GM12878 (cell line): ENCODE measurements around the gene PRPSAP2. TPM values are rescaled to one million over a fixed set of nuclear protein-coding genes. Genes with fewer than 3 reads are reported as not detected.

Experiments used
- ATAC-seq: fragments of 200-7000 bp; cut with Tn5 transposase; 3 replicates; pipeline ENCODE4 v1.9.1; 2020; ENCODE audit warnings: mild to moderate bottlenecking, moderate library complexity
- BruUV-seq: library from RNA; stranded (reverse); fragments of 400-500 nt; replicated peaks from 2 replicates; lab custom pipeline; 2021; lab: Mats Ljungman, UMichigan
- CTCF ChIA-PET: fragments of 300-600 bp; sonication (Branson Sonifier 250); formaldehyde crosslinking; extraction: SDS; loops from one replicate; lab custom pipeline; 2021; ENCODE audit warnings: inconsistent platforms; lab: Yijun Ruan, JAX
- POLR2A ChIA-PET: fragments of 350-600 bp; formaldehyde crosslinking; extraction: SDS; loops from one replicate; lab custom pipeline; 2021; ENCODE audit warnings: inconsistent platforms; lab: Charles Lee
- RAD21 ChIA-PET: fragments of 300-600 bp; sonication (Branson Sonifier 250); formaldehyde crosslinking; loops from one replicate; lab custom pipeline; 2023; ENCODE audit warnings: antibody characterized with exemption; ENCODE audit not compliant: unreplicated experiment; lab: Charles Lee
- SMC1A ChIA-PET: fragments of 300-600 bp; sonication (Branson Sonifier 250); formaldehyde crosslinking; loops from one replicate; lab custom pipeline; 2023; ENCODE audit not compliant: unreplicated experiment, uncharacterized antibody; lab: Charles Lee
- DNase-seq: peaks from one replicate; pipeline ENCODE4 v3.0.0-alpha.2; 2011; ENCODE audit warnings: low read depth, low spot score
- FAIRE-seq: peaks from 3 replicates; lab custom pipeline; 2011; peaks lifted over from hg19 to GRCh38; lab: Jason Lieb, UNC
- H2AFZ ChIP-seq: 2 replicates; pipeline ENCODE4 v1.6.0; 2011; ENCODE audit warnings: low read depth, low read length, control low read depth; ENCODE audit not compliant: control insufficient read depth
- H3K27ac ChIP-seq: 2 replicates; pipeline ENCODE4 v1.5.1; 2011; ENCODE audit warnings: control low read depth; ENCODE audit not compliant: control insufficient read depth, insufficient read depth
- H3K27me3 ChIP-seq, 2 experiments: replicated peaks in 1 of 2; 2 replicates each; pipeline versions ENCODE4 v1.6.0 to v1.6.1; 2011; ENCODE audit warnings: low read length in 1 of 2; ENCODE audit not compliant: control insufficient read depth in 2 of 2, insufficient read depth in 2 of 2
- H3K36me3 ChIP-seq, 2 experiments: 2 replicates each; pipeline ENCODE4 v1.5.1; 2011; ENCODE audit warnings: low read length in 1 of 2; ENCODE audit not compliant: control insufficient read depth in 2 of 2, insufficient read depth in 2 of 2
- H3K4me1 ChIP-seq: 2 replicates; pipeline ENCODE4 v1.6.1; 2011; ENCODE audit warnings: mild to moderate bottlenecking, low read length, moderate library complexity, mixed read lengths; ENCODE audit not compliant: control insufficient read depth, insufficient read depth
- H3K4me2 ChIP-seq: 2 replicates; pipeline ENCODE4 v1.6.0; 2011; ENCODE audit warnings: control low read depth; ENCODE audit not compliant: control insufficient read depth, insufficient read depth
- H3K4me3 ChIP-seq: fragments of 200-600 bp; sonication (generic); 2 replicates; pipeline ENCODE4 v1.5.1; 2016
- H3K79me2 ChIP-seq: 2 replicates; pipeline ENCODE4 v1.6.0; 2011; ENCODE audit warnings: low read length; ENCODE audit not compliant: control insufficient read depth, insufficient read depth
- H3K9ac ChIP-seq: 2 replicates; pipeline ENCODE4 v1.8.0; 2011; ENCODE audit warnings: low read length, control low read depth, mixed read lengths; ENCODE audit not compliant: control insufficient read depth, insufficient read depth
- H3K9me3 ChIP-seq: replicated peaks from 3 replicates; pipeline ENCODE4 v1.5.1; 2011; ENCODE audit warnings: mild to moderate bottlenecking, low read length; ENCODE audit not compliant: control insufficient read depth, insufficient read depth
- H4K20me1 ChIP-seq: 2 replicates; pipeline ENCODE4 v1.6.0; 2011; ENCODE audit not compliant: control insufficient read depth, insufficient read depth
- BACH1 ChIP-seq: fragments of 450-650 bp; IDR thresholded peaks from 2 replicates; pipeline ENCODE4 v1.6.1; 2017; ENCODE audit warnings: mild to moderate bottlenecking, borderline replicate concordance
- EGR1 ChIP-seq, 2 experiments: IDR thresholded peaks; 1 replicate in 1 of 2; 2 replicates in 1 of 2; pipeline ENCODE4 v1.6.1; 2011 to 2012; ENCODE audit warnings: low read depth in 2 of 2, low read length in 2 of 2, borderline replicate concordance in 1 of 2, mild to moderate bottlenecking in 1 of 2, moderate library complexity in 1 of 2
- ESRRA ChIP-seq: IDR thresholded peaks from 2 replicates; pipeline ENCODE4 v1.6.1; 2012; ENCODE audit warnings: mild to moderate bottlenecking, low read length, improper control_type of control experiment
- GATAD2B ChIP-seq: fragments of 450-650 bp; conservative IDR thresholded peaks from 2 replicates; pipeline ENCODE4 v1.6.1; 2017; ENCODE audit warnings: low read depth, mild to moderate bottlenecking, moderate library complexity
- NR2C2 ChIP-seq: IDR thresholded peaks from 2 replicates; pipeline ENCODE4 v1.6.1; 2011; ENCODE audit warnings: borderline replicate concordance, low read depth; ENCODE audit not compliant: control insufficient read depth, insufficient read length
- SIX5 ChIP-seq: IDR thresholded peaks from 2 replicates; pipeline ENCODE4 v1.6.1; 2011; ENCODE audit warnings: mild to moderate bottlenecking, low read depth, low read length, moderate library complexity; ENCODE audit not compliant: severe bottlenecking
- SMC3 ChIP-seq: IDR thresholded peaks from 2 replicates; pipeline ENCODE4 v1.6.1; 2011; ENCODE audit warnings: low read length, improper control_type of control experiment, borderline replicate concordance
- STAT3 ChIP-seq: IDR thresholded peaks from 2 replicates; pipeline ENCODE4 v1.6.1; 2011; ENCODE audit warnings: low read depth, low read length, improper control_type of control experiment
- TCF7 ChIP-seq: IDR thresholded peaks from 2 replicates; pipeline ENCODE4 v1.6.1; 2014; ENCODE audit warnings: antibody characterized with exemption, borderline replicate concordance
- WGBS: methylation state at CpG from one replicate; pipeline ENCODE4 v1.1.6; 2016; ENCODE audit warnings: low lambda C conversion rate; ENCODE audit not compliant: insufficient replicate concordance, insufficient coverage; ENCODE audit errors: missing lambda C conversion rate; 5-methylcytosine and 5-hydroxymethylcytosine counted together
- in situ Hi-C: fragments of 300-500 bp; cut with MboI; formaldehyde crosslinking; loops from 9 replicates; pipeline ENCODE4 v1.14.3; 2018; ENCODE audit warnings: mixed read lengths
- intact Hi-C: fragments of 100-400 bp; cut with micrococcal nuclease; formaldehyde crosslinking; loops from one replicate; pipeline ENCODE4 v1.14.2; 2022; ENCODE audit not compliant: unreplicated experiment
- polyA plus RNA-seq, 11 experiments: library from polyadenylated mRNA; depleted of rRNA in 4 of 11; unstranded in 6 of 11; stranded (reverse) in 5 of 11; fragments of >200 nt; fragmentation: Nextera tagmentation in 4 of 11; fragmentation: Illumina TruSeq in 1 of 11; extraction: Ambion mirVana in 4 of 11; extraction: Trizol in 1 of 11; gene quantifications; 1 replicate in 1 of 11; 2 replicates in 10 of 11; pipeline versions ENCODE4 v1.2.1 to v1.2.3, GENCODE V29; 2011 to 2016; ENCODE audit warnings: inconsistent platforms in 2 of 11, missing spikeins in 2 of 11, low read depth in 1 of 11
- total RNA-seq, 4 experiments: library from RNA; depleted of rRNA in 3 of 4; stranded (reverse); fragments of >200 nt in 3 of 4; fragmentation: Illumina TruSeq in 1 of 4; extraction: Trizol in 1 of 4; gene quantifications; 2 replicates each; pipeline versions ENCODE4 v1.2.1 to v1.2.3, GENCODE V29; 2013 to 2021
- TF ChIP-seq, protein P1 (sequence below): fragments of 450-650 bp; formaldehyde crosslinking; IDR thresholded peaks from 2 replicates; pipeline ENCODE4 v1.4.0; 2020; ENCODE audit warnings: mild to moderate bottlenecking, moderate library complexity
- TF ChIP-seq, protein P2 (sequence below): fragments of 450-650 bp; IDR thresholded peaks from 2 replicates; pipeline ENCODE4 v1.6.1; 2017; ENCODE audit warnings: borderline replicate concordance
- TF ChIP-seq, protein P3 (sequence below): fragments of 450-650 bp; formaldehyde crosslinking; IDR thresholded peaks from 2 replicates; pipeline ENCODE4 v1.4.0; 2022; ENCODE audit warnings: mild to moderate bottlenecking, moderate library complexity

PRPSAP2 gene
- total and polyA plus RNA-seq, 10 of the 15 experiments (the other 5 are each of a cell fraction or from before 2014, with no cell fraction given) = 33.2 to 102 (median 83.8) TPM

DNA sequence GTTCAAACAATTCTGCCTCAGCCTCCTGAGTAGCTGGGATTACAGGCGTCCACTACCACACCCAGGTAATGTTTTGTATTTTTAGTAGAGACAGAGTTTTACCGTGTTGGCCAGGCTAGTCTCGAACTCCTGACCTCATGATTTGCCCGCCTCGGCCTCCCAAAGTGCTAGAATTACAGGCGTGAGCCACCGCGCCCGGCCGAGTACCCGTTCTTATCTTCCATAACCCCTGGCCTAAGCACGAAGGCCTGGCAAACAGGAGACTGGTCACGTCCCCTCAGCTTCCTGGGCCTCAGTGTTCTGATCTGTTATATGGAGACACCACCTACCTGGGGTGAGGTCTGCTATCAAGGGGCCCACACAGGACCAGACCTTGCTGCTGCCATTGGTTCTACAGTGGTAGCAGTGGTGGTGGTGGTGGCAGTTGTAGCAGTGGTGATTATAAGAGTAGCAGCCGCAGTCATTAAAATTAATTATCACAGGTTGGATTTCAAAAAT is 95.3 kb downstream of the PRPSAP2 start:
- BruUV-seq = no TSS peak
- intact Hi-C loops (no loop called here), in situ Hi-C loops (no loop called here)
- FAIRE-seq (no peak), ATAC-seq (no peak), DNase-seq (no peak)
- Histone ChIP-seq H3K9ac (no peak overlapping the region), H3K79me2 (no peaks in the 10 kb centered on the region), H3K27me3 (no peaks in the 10 kb centered on the region; a peak in 1 of 4 replicates), H4K20me1 (no peaks in the 10 kb centered on the region), H3K9me3 (no peaks in the 10 kb centered on the region), H3K27ac (no peak overlapping the region), H3K4me1 (no peaks in the 10 kb centered on the region), H2AFZ (no peak overlapping the region), H3K4me3 (no peak overlapping the region), H3K36me3 (no peaks in the 10 kb centered on the region), H3K4me2 (no peak overlapping the region)
- WGBS = 73% methylated on average over 14 of the region's 14 CpGs
- ChIA-PET SMC1A (no interaction called here), RAD21 (no interaction called here), CTCF (no interaction called here), POLR2A (no interaction called here)
- TF ChIP-seq SMC3 = no peak
- TF ChIP-seq STAT3 = no peak
- TF ChIP-seq TCF7 = no peak
- no peak for TF ChIP-seq GATAD2B
- no peak for TF ChIP-seq BACH1
- no peak for TF ChIP-seq NR2C2
- TF ChIP-seq SIX5 = no peak
- no peak for TF ChIP-seq ESRRA
- TF ChIP-seq, protein P1, sequence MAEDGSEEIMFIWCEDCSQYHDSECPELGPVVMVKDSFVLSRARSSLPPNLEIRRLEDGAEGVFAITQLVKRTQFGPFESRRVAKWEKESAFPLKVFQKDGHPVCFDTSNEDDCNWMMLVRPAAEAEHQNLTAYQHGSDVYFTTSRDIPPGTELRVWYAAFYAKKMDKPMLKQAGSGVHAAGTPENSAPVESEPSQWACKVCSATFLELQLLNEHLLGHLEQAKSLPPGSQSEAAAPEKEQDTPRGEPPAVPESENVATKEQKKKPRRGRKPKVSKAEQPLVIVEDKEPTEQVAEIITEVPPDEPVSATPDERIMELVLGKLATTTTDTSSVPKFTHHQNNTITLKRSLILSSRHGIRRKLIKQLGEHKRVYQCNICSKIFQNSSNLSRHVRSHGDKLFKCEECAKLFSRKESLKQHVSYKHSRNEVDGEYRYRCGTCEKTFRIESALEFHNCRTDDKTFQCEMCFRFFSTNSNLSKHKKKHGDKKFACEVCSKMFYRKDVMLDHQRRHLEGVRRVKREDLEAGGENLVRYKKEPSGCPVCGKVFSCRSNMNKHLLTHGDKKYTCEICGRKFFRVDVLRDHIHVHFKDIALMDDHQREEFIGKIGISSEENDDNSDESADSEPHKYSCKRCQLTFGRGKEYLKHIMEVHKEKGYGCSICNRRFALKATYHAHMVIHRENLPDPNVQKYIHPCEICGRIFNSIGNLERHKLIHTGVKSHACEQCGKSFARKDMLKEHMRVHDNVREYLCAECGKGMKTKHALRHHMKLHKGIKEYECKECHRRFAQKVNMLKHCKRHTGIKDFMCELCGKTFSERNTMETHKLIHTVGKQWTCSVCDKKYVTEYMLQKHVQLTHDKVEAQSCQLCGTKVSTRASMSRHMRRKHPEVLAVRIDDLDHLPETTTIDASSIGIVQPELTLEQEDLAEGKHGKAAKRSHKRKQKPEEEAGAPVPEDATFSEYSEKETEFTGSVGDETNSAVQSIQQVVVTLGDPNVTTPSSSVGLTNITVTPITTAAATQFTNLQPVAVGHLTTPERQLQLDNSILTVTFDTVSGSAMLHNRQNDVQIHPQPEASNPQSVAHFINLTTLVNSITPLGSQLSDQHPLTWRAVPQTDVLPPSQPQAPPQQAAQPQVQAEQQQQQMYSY = no peak
- no peak for TF ChIP-seq EGR1 (IDR thresholded peaks at IDR 0.05; ENCODE audit: borderline replicate concordance in 1 of 2, low read depth in 2 of 2, low read length in 2 of 2)
- TF ChIP-seq, protein P2, sequence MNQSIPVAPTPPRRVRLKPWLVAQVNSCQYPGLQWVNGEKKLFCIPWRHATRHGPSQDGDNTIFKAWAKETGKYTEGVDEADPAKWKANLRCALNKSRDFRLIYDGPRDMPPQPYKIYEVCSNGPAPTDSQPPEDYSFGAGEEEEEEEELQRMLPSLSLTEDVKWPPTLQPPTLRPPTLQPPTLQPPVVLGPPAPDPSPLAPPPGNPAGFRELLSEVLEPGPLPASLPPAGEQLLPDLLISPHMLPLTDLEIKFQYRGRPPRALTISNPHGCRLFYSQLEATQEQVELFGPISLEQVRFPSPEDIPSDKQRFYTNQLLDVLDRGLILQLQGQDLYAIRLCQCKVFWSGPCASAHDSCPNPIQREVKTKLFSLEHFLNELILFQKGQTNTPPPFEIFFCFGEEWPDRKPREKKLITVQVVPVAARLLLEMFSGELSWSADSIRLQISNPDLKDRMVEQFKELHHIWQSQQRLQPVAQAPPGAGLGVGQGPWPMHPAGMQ = no peak
- TF ChIP-seq, protein P3, sequence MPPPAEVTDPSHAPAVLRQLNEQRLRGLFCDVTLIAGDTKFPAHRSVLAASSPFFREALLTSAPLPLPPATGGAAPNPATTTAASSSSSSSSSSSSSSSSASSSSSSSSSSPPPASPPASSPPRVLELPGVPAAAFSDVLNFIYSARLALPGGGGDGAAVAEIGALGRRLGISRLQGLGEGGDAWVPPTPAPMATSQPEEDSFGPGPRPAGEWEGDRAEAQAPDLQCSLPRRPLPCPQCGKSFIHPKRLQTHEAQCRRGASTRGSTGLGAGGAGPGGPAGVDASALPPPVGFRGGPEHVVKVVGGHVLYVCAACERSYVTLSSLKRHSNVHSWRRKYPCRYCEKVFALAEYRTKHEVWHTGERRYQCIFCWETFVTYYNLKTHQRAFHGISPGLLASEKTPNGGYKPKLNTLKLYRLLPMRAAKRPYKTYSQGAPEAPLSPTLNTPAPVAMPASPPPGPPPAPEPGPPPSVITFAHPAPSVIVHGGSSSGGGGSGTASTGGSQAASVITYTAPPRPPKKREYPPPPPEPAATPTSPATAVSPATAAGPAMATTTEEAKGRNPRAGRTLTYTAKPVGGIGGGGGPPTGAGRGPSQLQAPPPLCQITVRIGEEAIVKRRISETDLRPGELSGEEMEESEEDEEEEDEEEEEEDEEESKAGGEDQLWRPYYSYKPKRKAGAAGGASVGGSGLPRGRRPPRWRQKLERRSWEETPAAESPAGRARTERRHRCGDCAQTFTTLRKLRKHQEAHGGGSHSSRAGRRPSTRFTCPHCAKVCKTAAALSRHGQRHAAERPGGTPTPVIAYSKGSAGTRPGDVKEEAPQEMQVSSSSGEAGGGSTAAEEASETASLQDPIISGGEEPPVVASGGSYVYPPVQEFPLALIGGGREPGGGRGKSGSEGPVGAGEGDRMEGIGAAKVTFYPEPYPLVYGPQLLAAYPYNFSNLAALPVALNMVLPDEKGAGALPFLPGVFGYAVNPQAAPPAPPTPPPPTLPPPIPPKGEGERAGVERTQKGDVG = no peak
